ENCODE measurements around the gene SLC35F5.
"Not testable (repeated sequence)": the region's sequence is repeated elsewhere in the genome, so short reads cannot be mapped to it uniquely, and the experiment has no call there.

The SLC35F5 gene

DNA sequence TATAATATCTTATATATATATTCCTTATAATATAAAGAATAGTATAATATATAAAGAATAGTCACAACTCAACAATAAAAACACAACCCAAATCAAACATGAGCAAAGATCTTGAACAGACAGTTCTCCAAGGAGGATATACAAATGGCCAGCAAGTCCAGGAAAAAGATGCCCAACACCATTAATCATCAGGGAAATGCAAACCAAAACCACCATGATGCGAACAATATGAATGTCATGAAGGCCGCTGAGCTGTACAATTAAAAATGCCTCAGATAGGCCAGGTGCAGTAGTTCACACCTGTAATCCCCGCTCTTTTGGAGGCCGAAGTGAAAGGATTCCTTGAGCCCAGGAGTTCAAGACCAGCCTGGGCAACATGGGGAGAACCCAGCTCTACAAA lies 58.9 kb downstream of the SLC35F5 start:
- H3K4me3 ChIP-seq (ENCODE audit: low read depth, low read length) = no peak overlapping the region
- TF ChIP-seq, protein P1, sequence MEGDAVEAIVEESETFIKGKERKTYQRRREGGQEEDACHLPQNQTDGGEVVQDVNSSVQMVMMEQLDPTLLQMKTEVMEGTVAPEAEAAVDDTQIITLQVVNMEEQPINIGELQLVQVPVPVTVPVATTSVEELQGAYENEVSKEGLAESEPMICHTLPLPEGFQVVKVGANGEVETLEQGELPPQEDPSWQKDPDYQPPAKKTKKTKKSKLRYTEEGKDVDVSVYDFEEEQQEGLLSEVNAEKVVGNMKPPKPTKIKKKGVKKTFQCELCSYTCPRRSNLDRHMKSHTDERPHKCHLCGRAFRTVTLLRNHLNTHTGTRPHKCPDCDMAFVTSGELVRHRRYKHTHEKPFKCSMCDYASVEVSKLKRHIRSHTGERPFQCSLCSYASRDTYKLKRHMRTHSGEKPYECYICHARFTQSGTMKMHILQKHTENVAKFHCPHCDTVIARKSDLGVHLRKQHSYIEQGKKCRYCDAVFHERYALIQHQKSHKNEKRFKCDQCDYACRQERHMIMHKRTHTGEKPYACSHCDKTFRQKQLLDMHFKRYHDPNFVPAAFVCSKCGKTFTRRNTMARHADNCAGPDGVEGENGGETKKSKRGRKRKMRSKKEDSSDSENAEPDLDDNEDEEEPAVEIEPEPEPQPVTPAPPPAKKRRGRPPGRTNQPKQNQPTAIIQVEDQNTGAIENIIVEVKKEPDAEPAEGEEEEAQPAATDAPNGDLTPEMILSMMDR (conservative IDR thresholded peaks at IDR 0.05; ENCODE audit: low read depth, low read length) = no peak
- DNase-seq (ENCODE audit: low read depth) = no peak

DNA sequence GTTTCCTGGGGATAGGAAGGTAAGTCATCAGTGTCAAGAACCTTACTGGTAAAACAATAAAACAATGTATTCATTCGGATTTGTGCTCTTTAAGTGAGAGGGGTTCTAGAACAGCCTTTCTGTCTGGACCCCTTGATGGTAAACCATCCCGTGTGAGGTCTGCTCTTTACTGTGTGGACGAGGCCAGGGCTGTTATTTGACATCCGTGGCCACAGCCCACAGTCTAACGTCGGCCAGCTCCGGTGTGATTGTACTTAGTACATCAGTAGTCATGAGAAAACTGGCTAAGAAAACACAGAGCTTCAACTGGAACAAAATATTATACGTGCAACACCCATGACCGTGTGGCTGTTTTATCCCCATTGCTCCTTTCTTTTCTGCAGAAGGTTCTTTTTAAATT lies 62.0 kb downstream of the SLC35F5 start:
- no peak for DNase-seq (ENCODE audit: low read depth)
- H3K4me3 ChIP-seq (ENCODE audit: low read depth, low read length) = no peak overlapping the region
- TF ChIP-seq, protein P1 (conservative IDR thresholded peaks at IDR 0.05; ENCODE audit: low read depth, low read length) = no peak

DNA sequence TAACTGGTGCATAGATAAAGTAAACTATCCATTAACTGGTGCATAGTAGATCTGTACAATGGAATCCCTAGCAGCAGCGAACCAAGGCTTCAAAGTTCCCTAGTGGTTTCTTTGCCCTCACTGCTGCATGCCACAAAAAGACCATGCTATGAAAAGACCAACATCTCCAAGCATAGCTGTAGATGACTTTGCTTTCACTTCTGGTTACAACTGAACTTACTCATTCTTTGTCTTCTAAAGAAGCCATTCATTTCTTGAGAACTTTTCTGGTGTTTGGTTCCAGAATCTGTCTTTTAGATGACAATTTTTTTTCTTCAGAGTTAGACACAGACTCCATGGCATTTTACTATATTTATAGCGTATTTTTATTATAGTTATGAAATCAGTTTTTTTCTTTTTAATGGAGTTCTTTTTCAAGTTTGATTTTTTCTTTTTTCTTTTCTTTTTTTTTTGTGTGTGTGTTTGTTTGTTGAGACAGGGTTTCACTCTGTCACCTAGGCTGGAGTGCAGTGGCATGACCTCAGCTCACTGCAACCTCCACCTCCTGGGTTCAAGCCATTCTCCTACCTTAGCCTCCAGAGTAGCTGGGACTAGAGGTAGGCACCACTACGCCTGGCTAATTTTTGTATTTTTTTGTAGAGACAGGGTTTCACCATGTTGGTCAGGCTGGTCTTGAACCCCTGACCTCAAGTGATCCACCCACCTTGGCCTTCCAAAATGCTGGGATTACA lies 63.6 kb downstream of the SLC35F5 start:
- no peak overlapping the region for H3K4me3 ChIP-seq (ENCODE audit: low read depth, low read length)
- no peak for DNase-seq (ENCODE audit: low read depth)
- TF ChIP-seq, protein P1 (conservative IDR thresholded peaks at IDR 0.05; ENCODE audit: low read depth, low read length) = no peak

DNA sequence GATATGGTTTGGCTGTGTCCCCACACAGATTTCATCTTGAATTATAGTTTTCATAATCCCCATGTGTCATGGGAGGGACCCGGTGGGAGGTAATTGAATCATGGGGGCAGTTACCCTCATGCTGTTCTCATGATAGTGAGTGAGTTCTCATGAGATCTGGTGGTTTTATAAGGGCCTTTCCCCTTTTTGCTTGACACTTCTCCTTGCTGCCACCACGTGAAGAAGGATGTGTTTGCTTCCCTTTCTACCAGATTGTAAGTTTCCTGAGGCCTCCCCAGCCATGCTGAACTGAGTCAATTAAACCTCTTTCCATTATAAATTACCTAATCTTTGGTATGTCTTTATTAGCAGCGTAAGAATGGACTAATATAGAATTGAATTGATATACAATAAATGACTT lies 65.6 kb downstream of the SLC35F5 start:
- not testable (repeated sequence) for H3K4me3 ChIP-seq (ENCODE audit: low read depth, low read length); DNase-seq (ENCODE audit: low read depth)

DNA sequence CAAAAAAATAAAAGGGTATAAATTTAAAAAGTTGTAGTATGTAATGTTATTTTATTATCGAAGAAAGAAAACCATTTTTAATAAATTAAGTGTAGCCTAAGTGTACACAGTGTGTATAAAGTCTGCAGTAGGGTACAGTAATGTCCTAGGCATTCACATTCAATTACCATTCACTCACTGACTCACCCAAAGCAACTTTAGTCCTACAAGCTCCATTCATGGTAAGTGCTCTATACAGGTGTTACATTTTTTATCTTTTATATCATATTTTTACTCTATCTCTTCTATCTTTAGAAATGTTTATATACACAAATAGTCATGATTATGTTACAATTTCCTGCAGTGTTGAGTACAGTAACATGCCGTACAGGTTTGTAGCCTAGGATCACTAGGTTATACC lies 69.9 kb downstream of the SLC35F5 start:
- no peak overlapping the region for H3K4me3 ChIP-seq (ENCODE audit: low read depth, low read length)
- TF ChIP-seq, protein P1 (conservative IDR thresholded peaks at IDR 0.05; ENCODE audit: low read depth, low read length) = no peak
- DNase-seq (ENCODE audit: low read depth) = no peak

DNA sequence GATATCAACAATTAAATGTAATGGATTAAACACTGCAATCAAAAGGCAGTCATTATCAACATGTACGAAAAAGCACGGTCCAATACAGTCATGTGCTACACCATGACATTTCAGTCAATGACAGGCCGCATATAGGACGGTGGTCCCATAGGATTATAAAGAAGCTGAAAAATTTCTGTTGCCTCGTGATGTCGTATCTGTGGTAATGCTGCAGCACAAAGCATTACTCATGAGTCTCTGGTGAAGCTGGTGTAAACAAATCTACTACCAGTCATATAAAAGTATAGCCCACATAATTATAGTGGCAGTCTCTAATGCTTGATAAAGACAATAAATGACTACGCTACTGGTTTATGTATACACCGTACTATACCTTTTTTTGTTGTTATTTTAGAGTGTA lies 71.0 kb downstream of the SLC35F5 start:
- no peak overlapping the region for H3K4me3 ChIP-seq (ENCODE audit: low read depth, low read length)
- TF ChIP-seq, protein P1 (conservative IDR thresholded peaks at IDR 0.05; ENCODE audit: low read depth, low read length) = no peak
- peak; percentile 19 for DNase-seq (ENCODE audit: low read depth)

DNA sequence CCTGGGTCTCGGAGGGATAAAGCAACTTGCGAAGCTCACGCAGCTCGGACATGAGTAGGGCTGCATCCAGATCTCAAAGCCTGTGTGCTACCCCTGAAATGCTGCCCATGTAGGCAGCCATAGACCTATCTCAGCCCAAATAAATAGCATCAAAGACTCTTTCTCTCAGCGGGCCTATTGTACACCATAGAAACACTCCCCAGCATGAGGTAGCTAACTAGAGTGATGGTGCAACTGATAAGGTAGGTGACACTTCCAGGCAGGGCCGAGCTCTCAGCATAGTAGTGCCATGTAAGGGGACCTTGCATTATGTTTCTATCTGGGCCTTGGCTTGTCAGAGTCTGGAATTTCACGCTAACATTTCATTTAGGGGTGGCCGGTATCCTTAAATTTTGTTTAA lies 77.0 kb downstream of the SLC35F5 start:
- TF ChIP-seq, protein P1 (conservative IDR thresholded peaks at IDR 0.05; ENCODE audit: low read depth, low read length) = no peak
- H3K4me3 ChIP-seq (ENCODE audit: low read depth, low read length) = no peak overlapping the region
- no peak for DNase-seq (ENCODE audit: low read depth)
